AG04450 (cell line): ENCODE results near the gene CD180. TPM values are rescaled to one million over a fixed set of nuclear protein-coding genes. Genes with fewer than 3 reads are reported as not detected.

Experiments
- CTCF ChIA-PET: fragments of 300-600, 350-600 bp; formaldehyde crosslinking; extraction: SDS; loops from one replicate; lab custom pipeline; 2022; ENCODE audit warnings: antibody characterized with exemption, inconsistent platforms; lab: Charles Lee
- POLR2A ChIA-PET: fragments of 350-600 bp; formaldehyde crosslinking; extraction: SDS; loops from one replicate; lab custom pipeline; 2021; ENCODE audit warnings: antibody characterized with exemption, inconsistent platforms; lab: Yijun Ruan, JAX
- DNase-seq: peaks from one replicate; pipeline ENCODE4 v3.0.0-alpha.2; 2011; ENCODE audit warnings: low read depth, low spot score
- H3K27ac ChIP-seq: one replicate; pipeline ENCODE4 v1.5.1; 2012; ENCODE audit warnings: low read depth, low read length, control low read depth
- H3K27me3 ChIP-seq: one replicate; pipeline ENCODE4 v1.6.0; 2012; ENCODE audit warnings: low read length; ENCODE audit not compliant: control insufficient read depth, insufficient read depth
- H3K4me3 ChIP-seq: 2 replicates; pipeline ENCODE4 v1.5.1; 2011; ENCODE audit warnings: mild to moderate bottlenecking, low read depth, low read length, control low read depth
- H3K9me3 ChIP-seq: 2 replicates; pipeline ENCODE4 v1.5.1; 2012; ENCODE audit warnings: low read length; ENCODE audit not compliant: control insufficient read depth, insufficient read depth
- CTCF ChIP-seq: IDR thresholded peaks from 2 replicates; pipeline ENCODE4 v1.5.1; 2011; ENCODE audit warnings: low read depth, low read length, control low read depth, inconsistent platforms
- polyA plus RNA-seq: library from polyadenylated mRNA; depleted of rRNA; stranded (reverse); fragments of >200 nt; gene quantifications from 2 replicates; pipeline ENCODE4 v1.2.3, GENCODE V29; 2011

CD180 gene
- polyA plus RNA-seq, 1 experiment = not detected

GRCh38 chr5:67206929-67207328 is 10.3 kb upstream of the CD180 start:
- ChIA-PET CTCF (interaction anchor here (0.6 to 8.2 kb wide), 8 partner anchors 10 to 900 kb away, joined by 3 to 73 read pairs (median 22); partner anchors contain the start of gene CD180), POLR2A (no interaction called here)
- Histone ChIP-seq H3K27ac (no peak overlapping the region), H3K9me3 (no peaks in the 10 kb centered on the region), H3K27me3 (peaks cover 2% of the 10 kb centered on the region), H3K4me3 (no peak overlapping the region)
- no peak for DNase-seq
- TF ChIP-seq CTCF = no peak

GRCh38 chr5:67206461-67206860 is 9.9 kb upstream of the CD180 start:
- ChIA-PET CTCF (interaction anchor here (0.6 to 8.2 kb wide), 8 partner anchors 10 to 900 kb away, joined by 3 to 73 read pairs (median 22); partner anchors contain the start of gene CD180), POLR2A (no interaction called here)
- DNase-seq = no peak
- TF ChIP-seq CTCF = no peak
- Histone ChIP-seq H3K9me3 (no peaks in the 10 kb centered on the region), H3K27me3 (peaks cover 2% of the 10 kb centered on the region), H3K27ac (no peak overlapping the region), H3K4me3 (no peak overlapping the region)

- Histone ChIP-seq H3K27ac (no peak overlapping the region), H3K27me3 (peaks cover 2% of the 10 kb centered on the region), H3K9me3 (no peaks in the 10 kb centered on the region), H3K4me3 (no peak overlapping the region)
- ChIA-PET CTCF (interaction anchor here (1.5 to 8.2 kb wide), 3 partner anchors 40 to 50 kb away, joined by 4 to 73 read pairs (median 33); no protein-coding TSS in a partner anchor), POLR2A (no interaction called here)
- DNase-seq = no peak
- TF ChIP-seq CTCF = no peak
These were observed 9.4 kb upstream of the CD180 start for GRCh38 chr5:67205981-67206380.

- ChIA-PET CTCF (interaction anchor here (0.5 to 8.2 kb wide), 2 partner anchors 39 to 188 kb away, joined by 3 to 73 read pairs; no protein-coding TSS in a partner anchor), POLR2A (no interaction called here)
- H3K9me3 ChIP-seq = no peaks in the 10 kb centered on the region
- no peak overlapping the region for H3K4me3 ChIP-seq
- no peak overlapping the region for H3K27ac ChIP-seq
- TF ChIP-seq CTCF = no peak
- no peak for DNase-seq
- no peaks in the 10 kb centered on the region for H3K27me3 ChIP-seq
These were observed 8.2 kb upstream of the CD180 start for GRCh38 chr5:67204821-67205220.

GRCh38 chr5:67203701-67204074 is 7.1 kb upstream of the CD180 start:
- H3K4me3 ChIP-seq = no peak overlapping the region
- POLR2A ChIA-PET = no interaction called here
- no peaks in the 10 kb centered on the region for H3K27me3 ChIP-seq
- DNase-seq = no peak
- H3K27ac ChIP-seq = no peak overlapping the region
- CTCF ChIA-PET = interaction anchor here (2.1 kb wide), 1 partner anchor 54 kb away, joined by 5 read pairs; no protein-coding TSS in a partner anchor
- no peak for TF ChIP-seq CTCF
- H3K9me3 ChIP-seq = no peaks in the 10 kb centered on the region
